Stimulated activated CD8-positive, alpha-beta memory T cell treated with anti-CD3 and anti-CD28 coated beads, Interleukin-12 subunit alpha, Interleukin-12 subunit beta, amount 100 ng/mL, for 1 hour (primary cell): ENCODE results near the gene XRN1.
A peak's percentile ranks its signal among the peaks of the same experiment; 100 is the strongest.
"Not testable (repeated sequence)": the region's sequence is repeated elsewhere in the genome, so short reads cannot be mapped to it uniquely, and the experiment has no call there.

Experiments
- DNase-seq: peaks from one replicate; pipeline ENCODE4 v3.0.0-alpha.2; 2020; ENCODE audit warnings: low read depth

The XRN1 gene

GRCh38 chr3:142447852-142448823, at the start of gene XRN1:
Gene XRN1 (minus strand): TSS chr3:142448037. CDS start chr3:142447944, 93 bp downstream.
- DNase-seq: peak; percentile 84

- DNase-seq: no peak
Measured at GRCh38 chr3:142495103-142495502, 47.3 kb upstream of the XRN1 start.

- no peak for DNase-seq
Measured at GRCh38 chr3:142492184-142492583, 44.3 kb upstream of the XRN1 start.

- no peak for DNase-seq
Measured at GRCh38 chr3:142489572-142490323, 41.9 kb upstream of the XRN1 start.

GRCh38 chr3:142484912-142485435, 37.1 kb upstream of the XRN1 start:
- DNase-seq: no peak

GRCh38 chr3:142481196-142481595, 33.4 kb upstream of the XRN1 start:
- no peak for DNase-seq

GRCh38 chr3:142470826-142471225, 23.0 kb upstream of the XRN1 start:
- no peak for DNase-seq

GRCh38 chr3:142468456-142468855, 20.6 kb upstream of the XRN1 start:
- DNase-seq: no peak

GRCh38 chr3:142467768-142468167, 19.9 kb upstream of the XRN1 start:
- DNase-seq: no peak

GRCh38 chr3:142460689-142461088, 12.9 kb upstream of the XRN1 start:
- no peak for DNase-seq

- DNase-seq: no peak
Measured at GRCh38 chr3:142459929-142460328, 12.1 kb upstream of the XRN1 start.

GRCh38 chr3:142459096-142459495, 11.3 kb upstream of the XRN1 start:
- DNase-seq: no peak

- DNase-seq: no peak
Measured at GRCh38 chr3:142450881-142451280, 3.0 kb upstream of the XRN1 start.

GRCh38 chr3:142450189-142450588, 2.4 kb upstream of the XRN1 start:
- DNase-seq: no peak

GRCh38 chr3:142447301-142447851, 461 bp downstream of the XRN1 start:
- DNase-seq: peak; percentile 12

- DNase-seq: no peak
Measured at GRCh38 chr3:142445816-142446254, 2.0 kb downstream of the XRN1 start.

GRCh38 chr3:142444343-142444742, 3.5 kb downstream of the XRN1 start:
- no peak for DNase-seq

- DNase-seq: not testable (repeated sequence)
Measured at GRCh38 chr3:142443060-142443459, 4.8 kb downstream of the XRN1 start.

GRCh38 chr3:142439499-142440220, 8.2 kb downstream of the XRN1 start:
- not testable (repeated sequence) for DNase-seq

GRCh38 chr3:142438096-142438495, 9.7 kb downstream of the XRN1 start:
- DNase-seq: not testable (repeated sequence)

GRCh38 chr3:142436951-142437585, 10.8 kb downstream of the XRN1 start:
- no peak for DNase-seq
